C4-2B (cell line): ENCODE data around the gene GCAT.

Experiments
- CTCF ChIP-seq: fragments of 450-650 bp; conservative IDR thresholded peaks from 2 replicates; pipeline ENCODE4 v1.5.1; 2017; ENCODE audit warnings: mild to moderate bottlenecking
- ZFX ChIP-seq: fragments of 450-650 bp; IDR thresholded peaks from 2 replicates; pipeline ENCODE4 v1.6.1; 2017

- TF ChIP-seq CTCF = no peak
- no peak for TF ChIP-seq ZFX
Observed at GRCh38 chr22:37852418-37852817, 44.7 kb downstream of the GCAT start.
